H1 (cell line): ENCODE results near the gene CREB1. TPM values are rescaled to one million over a fixed set of nuclear protein-coding genes. Genes with fewer than 3 reads are reported as not detected.

Source experiments
- CHD7 ChIP-seq: fragments of 300-600 bp; sonication (generic); IDR thresholded peaks from 2 replicates; pipeline ENCODE4 v1.7.1; 2012; ENCODE audit warnings: low read length, moderate library complexity, mild to moderate bottlenecking, inconsistent platforms; ENCODE audit not compliant: insufficient replicate concordance
- CREB1 ChIP-seq: IDR thresholded peaks from 2 replicates; pipeline ENCODE4 v1.6.1; 2012; ENCODE audit warnings: inconsistent platforms
- JUN ChIP-seq: IDR thresholded peaks from 2 replicates; pipeline ENCODE4 v1.6.1; 2011; ENCODE audit warnings: low read depth, mild to moderate bottlenecking, improper control_type of control experiment, low read length
- SP4 ChIP-seq: IDR thresholded peaks from 2 replicates; pipeline ENCODE4 v1.6.1; 2012; ENCODE audit warnings: low read length, inconsistent platforms
- TCF12 ChIP-seq: IDR thresholded peaks from 2 replicates; pipeline ENCODE4 v1.6.1; 2011; ENCODE audit warnings: low read depth, mild to moderate bottlenecking, low read length
- polyA plus RNA-seq, 7 experiments: library from polyadenylated mRNA; depleted of rRNA in 3 of 7; stranded (reverse) in 5 of 7; unstranded in 2 of 7; fragments of >200 nt in 5 of 7; fragments of 200-250 nt in 2 of 7; gene quantifications; 1 replicate in 5 of 7; 2 replicates in 1 of 7; 4 replicates in 1 of 7; pipeline versions ENCODE4 v1.2.1 to v1.2.3, GENCODE V29; 2011 to 2013; ENCODE audit warnings: missing spikeins in 2 of 7, mixed read lengths in 2 of 7
- total RNA-seq: library from RNA; stranded (reverse); fragmentation: NEBNext Ultra II Directional; extraction: Animal tissue kit (Norgen Biotek cat#: 25700); gene quantifications from 2 replicates; pipeline ENCODE4 v1.2.1, GENCODE V29; 2021

The CREB1 gene
- total and polyA plus RNA-seq, 2 of the 8 experiments (the other 6 are each of a cell fraction or from before 2014, with no cell fraction given), result 46.3 to 99.0 TPM

GRCh38 chr2:207600231-207600630, 70.5 kb downstream of the CREB1 start (continued):
- TF ChIP-seq CHD7, result no peak
- no peak for TF ChIP-seq TCF12
- TF ChIP-seq CREB1, result no peak
- no peak for TF ChIP-seq JUN
- TF ChIP-seq SP4, result no peak
